HFF-Myc (cell line): Measurements from ENCODE around the gene HNRNPAB.
"Not testable (repeated sequence)": the region's sequence is repeated elsewhere in the genome, so short reads cannot be mapped to it uniquely, and the experiment has no call there.

Source experiments
- DNase-seq: peaks from one replicate; pipeline ENCODE4 v3.0.0-alpha.2; 2011; ENCODE audit warnings: low read depth; ENCODE audit errors: extremely low read depth
- H3K4me3 ChIP-seq: replicated peaks from 2 replicates; pipeline ENCODE4 v1.5.1; 2011; ENCODE audit warnings: low read depth, mild to moderate bottlenecking, control low read depth, low read length
- TF ChIP-seq, protein P1 (sequence below): IDR thresholded peaks from 2 replicates; pipeline ENCODE4 v1.5.1; 2012; ENCODE audit warnings: mild to moderate bottlenecking, low read depth, low read length, control low read depth; ENCODE audit errors: missing control alignments

HNRNPAB gene

DNA sequence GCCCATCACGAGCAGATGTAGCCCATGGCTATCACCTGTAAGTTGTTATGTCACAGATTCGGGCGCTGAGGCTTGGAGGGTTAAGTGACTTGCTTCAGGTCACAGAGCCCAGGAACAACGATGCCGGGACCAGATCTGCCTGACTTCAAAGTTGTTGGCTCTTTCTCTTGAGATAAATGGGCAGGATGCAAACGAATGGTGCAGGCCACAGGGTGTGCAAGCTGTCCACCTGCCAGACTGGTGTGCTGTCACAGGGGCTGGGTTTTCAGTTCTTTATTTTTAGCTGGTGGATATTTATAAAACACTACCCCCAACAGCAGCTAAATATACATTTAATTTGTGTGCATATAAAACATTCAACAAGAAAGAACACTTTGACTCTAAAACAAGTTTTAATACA, 45.9 kb downstream of the HNRNPAB start:
- TF ChIP-seq, protein P1, sequence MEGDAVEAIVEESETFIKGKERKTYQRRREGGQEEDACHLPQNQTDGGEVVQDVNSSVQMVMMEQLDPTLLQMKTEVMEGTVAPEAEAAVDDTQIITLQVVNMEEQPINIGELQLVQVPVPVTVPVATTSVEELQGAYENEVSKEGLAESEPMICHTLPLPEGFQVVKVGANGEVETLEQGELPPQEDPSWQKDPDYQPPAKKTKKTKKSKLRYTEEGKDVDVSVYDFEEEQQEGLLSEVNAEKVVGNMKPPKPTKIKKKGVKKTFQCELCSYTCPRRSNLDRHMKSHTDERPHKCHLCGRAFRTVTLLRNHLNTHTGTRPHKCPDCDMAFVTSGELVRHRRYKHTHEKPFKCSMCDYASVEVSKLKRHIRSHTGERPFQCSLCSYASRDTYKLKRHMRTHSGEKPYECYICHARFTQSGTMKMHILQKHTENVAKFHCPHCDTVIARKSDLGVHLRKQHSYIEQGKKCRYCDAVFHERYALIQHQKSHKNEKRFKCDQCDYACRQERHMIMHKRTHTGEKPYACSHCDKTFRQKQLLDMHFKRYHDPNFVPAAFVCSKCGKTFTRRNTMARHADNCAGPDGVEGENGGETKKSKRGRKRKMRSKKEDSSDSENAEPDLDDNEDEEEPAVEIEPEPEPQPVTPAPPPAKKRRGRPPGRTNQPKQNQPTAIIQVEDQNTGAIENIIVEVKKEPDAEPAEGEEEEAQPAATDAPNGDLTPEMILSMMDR, result no peak
- no peak overlapping the region for H3K4me3 ChIP-seq
- no peak for DNase-seq

DNA sequence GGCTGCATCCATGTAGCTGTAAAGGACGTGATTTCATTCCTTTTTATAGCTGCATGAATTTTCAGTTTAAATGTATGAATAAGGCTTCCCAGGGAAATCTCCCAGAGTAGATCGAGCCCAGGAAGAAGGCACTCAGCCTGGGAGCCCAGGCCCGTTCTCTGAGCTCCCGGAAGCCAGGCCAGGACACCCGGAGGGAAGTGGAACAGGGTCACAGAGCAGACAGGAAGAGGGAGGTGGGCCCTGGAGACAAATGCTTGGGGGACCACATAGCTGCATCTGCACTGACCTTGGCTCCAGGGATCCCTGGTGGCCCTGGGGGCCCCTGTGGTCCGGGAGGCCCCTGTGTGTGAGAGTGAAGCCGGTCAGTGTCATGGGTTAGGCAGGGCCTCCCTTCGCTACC, 47.9 kb downstream of the HNRNPAB start:
- H3K4me3 ChIP-seq, result no peak overlapping the region
- TF ChIP-seq, protein P1, result no peak
- no peak for DNase-seq

DNA sequence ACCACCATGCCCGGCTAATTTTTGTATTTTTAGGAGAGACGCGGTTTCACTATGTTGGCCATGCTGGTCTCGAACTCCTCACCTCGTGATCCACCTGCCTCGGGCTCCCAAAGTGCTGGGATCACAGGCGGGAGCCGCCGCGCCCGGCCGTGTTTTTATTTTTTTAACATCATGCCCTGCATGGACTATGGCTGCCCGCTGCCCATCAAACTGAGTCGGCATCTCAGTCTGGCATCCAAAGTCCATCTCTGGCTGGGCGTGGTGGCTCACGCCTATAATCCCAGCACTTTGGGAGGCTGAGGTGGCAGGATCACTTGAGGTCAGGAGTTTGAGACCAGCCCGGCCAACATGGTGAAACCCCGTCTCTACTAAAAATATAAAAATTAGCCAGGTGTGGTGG, 49.3 kb downstream of the HNRNPAB start:
- DNase-seq, H3K4me3 ChIP-seq: not testable (repeated sequence)

- DNase-seq, result no peak
- TF ChIP-seq, protein P1, result no peak
- H3K4me3 ChIP-seq, result no peak overlapping the region
Measured at GRCh38 chr5:178256746-178257145, 52.4 kb downstream of the HNRNPAB start.

GRCh38 chr5:178257650-178258049, 53.3 kb downstream of the HNRNPAB start:
- H3K4me3 ChIP-seq, result no peak overlapping the region
- no peak for DNase-seq
- TF ChIP-seq, protein P1, result no peak

DNA sequence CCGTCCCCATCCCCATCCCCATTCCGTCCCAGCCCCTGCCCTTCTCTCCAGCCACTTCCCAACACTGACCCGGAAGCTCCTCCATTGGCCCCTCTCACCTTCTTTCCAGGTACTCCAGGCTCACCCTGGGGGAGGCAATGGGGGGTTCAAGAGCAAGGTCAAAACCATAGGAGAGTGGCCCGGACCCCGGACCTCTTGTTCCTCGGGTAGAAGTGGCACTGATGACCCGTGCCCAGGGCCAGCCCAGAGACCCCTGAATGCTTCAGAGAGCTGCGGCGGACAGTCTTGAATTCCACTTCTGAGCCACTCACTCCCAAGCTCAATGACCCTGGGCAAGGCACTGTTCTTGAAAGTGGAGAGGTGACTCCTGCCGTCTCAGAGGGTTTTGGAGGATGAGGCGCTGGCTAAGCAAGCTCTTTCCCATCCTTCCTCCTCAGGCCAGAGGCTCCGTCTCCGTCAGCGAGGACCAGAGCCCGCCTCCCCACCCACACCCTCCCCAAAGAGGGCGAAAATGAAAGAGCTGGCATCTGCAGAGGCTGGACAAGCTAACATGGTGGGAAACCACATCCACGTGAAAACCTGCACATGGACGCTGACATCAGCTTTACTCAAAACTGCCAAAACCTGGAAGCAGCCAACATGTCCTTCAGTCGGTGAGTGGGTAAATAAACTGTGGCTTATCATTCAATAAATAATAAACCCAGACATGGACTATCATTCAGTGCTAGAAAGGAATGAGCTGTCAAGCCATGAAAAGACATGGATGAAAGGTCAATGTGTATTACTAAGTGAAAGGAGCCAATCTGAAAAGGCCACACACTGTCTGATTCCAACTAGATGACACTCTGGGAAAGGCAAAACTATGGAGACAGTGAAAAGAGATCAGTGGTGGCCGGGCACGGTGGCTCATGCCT, 55.5 kb downstream of the HNRNPAB start:
- DNase-seq, result no peak
- H3K4me3 ChIP-seq, result no peak overlapping the region
- TF ChIP-seq, protein P1, result no peak
